GM19099 (cell line): ENCODE measurements around the gene JUP.

ENCODE experiments used
- POLR2A ChIP-seq: IDR thresholded peaks from 3 replicates; pipeline ENCODE4 v1.6.1; 2011; ENCODE audit warnings: low read depth; ENCODE audit not compliant: insufficient read length; ENCODE audit errors: extremely low read depth

The JUP gene

DNA sequence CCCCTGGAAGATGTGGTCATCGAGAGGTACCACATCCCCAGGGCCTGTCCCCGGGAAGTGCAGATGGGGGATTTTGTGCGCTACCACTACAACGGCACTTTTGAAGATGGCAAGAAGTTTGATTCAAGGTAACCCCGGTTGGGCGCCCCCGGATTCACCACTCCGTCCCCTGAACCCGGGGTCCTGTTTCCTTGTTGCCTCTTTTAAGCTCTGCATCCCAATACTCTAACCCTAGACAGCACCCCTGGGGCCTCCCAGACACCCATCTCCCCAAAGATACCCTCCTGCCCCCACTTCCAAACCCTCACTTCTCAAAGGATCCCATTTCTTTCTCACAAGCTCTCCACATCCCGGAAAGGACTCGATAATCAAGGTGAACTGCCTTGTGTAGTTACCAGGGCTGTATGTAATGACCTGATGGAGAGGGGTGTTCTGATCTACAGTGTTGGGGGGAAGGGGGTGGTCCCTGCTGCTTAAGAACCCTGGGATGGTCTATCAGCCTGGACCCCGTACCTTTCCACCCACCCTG is 26.7 kb upstream of the JUP start:
- no peak for TF ChIP-seq POLR2A

DNA sequence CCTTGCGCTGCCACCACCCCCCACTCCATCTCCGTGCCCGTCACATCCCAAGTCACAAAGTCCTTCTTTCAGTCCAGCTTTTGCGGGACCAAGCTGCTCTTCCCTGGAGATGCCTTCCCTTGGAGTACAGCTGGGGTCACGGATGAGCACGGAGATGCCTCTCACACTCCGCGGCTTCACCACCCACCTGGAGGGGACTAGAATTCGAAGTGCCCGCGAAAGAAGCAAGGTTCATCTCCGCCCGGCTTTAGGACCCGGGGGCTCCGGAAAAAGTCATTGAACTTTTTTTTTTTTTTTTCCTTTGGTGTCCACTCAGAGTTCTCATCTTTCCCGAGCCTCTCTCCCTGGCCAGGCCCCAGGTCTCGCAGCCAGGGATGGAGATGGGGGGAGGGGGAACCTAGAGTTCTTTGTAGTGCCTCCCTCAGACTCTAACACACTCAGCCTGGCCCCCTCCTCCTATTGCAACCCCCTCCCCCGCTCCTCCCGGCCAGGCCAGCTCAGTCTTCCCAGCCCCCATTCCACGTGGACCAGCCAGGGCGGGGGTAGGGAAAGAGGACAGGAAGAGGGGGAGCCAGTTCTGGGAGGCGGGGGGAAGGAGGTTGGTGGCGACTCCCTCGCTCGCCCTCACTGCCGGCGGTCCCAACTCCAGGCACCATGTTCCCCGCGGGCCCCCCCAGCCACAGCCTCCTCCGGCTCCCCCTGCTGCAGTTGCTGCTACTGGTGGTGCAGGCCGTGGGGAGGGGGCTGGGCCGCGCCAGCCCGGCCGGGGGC is 26.1 kb upstream of the JUP start, which contains the start of gene FKBP10:
Gene FKBP10 (plus strand): TSS at position 624 of the 771 bp plus-strand sequence. CDS start 31 bp downstream, at position 655.
- TF ChIP-seq POLR2A = no peak

DNA sequence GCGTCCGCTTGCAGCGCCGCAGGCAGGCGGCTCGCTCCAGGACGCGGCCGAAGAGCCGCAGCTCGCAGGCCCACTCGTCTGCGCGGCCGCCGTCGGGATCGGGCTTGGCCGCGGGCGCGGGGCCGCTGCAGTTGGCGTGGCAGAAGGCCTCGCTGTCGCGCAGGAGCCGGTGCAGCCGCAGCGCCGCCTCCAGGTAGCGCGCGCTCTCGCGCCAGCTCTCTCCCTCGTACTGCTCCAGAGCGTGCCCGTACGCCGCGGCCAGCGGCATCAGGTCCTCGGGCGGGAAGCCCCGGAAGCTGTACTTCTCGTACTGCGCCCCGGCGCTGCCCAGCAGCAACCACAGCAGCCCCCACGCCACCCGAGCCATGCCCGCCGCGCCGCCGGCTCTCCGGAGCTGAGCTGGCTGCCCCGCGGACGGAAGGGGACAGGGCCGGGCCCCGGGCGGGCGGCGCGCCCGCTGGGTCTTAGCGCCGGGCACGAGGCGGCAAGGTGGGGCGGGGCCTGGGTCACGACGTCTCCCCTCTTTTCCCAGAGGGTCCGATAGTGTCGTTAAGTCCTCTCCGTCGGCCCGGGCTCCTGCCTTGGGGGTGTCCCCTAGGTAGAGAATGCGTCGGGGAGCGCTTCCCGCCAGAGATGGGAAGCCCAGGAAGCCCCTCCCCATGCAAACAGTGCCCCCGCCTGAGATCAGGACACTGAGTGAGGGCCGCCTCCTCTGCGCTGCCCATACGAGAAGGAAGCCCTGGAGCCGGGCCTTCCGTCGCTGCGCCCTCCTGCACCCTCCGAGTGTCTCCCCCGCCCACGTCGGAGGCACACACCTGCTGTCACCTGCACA is 25.3 kb upstream of the JUP start, which contains the start of gene P3H4:
Gene P3H4 (minus strand): TSS at position 401 of the 832 bp plus-strand sequence. CDS start 34 bp downstream, at position 367.
- no peak for TF ChIP-seq POLR2A

DNA sequence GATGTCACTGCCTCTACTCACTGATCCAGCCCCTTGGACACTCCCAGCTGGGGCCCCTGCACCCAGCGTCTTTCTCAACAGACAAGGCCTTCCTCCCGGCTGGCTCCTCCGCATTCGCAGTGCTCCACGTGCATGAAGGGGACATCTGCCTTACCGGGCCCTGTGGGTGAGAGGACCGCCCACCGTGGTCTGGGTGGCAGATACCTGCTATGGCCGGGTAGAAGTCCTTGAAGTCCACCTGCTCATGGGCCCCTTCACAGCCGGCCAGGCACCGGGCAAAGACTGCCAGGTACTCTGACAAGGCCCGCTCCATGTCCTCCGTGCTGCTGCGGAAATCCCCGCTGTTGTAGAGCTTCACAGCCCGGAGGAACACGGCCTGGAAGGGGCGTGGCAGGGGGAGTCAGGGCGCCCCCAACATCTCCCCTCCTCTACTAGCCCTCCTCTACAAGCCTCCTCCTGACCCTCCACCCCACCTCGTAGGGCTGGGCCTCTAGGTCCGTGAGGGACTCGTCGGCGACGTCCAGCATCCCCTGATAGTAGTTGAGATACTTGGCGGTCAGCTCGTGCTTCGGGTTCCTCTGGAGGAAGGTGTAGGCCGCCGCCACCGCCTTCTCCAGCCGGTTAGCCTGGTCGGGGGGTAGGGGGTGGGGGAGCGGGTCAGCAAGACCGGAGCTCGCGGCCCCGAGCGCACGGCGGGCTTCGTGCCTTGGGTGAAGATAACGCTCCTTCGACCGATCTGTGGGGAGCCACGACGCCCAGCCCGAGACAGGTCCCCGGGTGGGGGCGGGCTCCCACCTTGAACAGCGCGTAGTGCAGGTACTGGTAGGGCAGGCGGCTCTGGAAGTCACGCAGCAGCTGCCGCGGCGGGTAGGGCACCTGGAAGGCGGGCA is 24.4 kb upstream of the JUP start:
- no peak for TF ChIP-seq POLR2A

DNA sequence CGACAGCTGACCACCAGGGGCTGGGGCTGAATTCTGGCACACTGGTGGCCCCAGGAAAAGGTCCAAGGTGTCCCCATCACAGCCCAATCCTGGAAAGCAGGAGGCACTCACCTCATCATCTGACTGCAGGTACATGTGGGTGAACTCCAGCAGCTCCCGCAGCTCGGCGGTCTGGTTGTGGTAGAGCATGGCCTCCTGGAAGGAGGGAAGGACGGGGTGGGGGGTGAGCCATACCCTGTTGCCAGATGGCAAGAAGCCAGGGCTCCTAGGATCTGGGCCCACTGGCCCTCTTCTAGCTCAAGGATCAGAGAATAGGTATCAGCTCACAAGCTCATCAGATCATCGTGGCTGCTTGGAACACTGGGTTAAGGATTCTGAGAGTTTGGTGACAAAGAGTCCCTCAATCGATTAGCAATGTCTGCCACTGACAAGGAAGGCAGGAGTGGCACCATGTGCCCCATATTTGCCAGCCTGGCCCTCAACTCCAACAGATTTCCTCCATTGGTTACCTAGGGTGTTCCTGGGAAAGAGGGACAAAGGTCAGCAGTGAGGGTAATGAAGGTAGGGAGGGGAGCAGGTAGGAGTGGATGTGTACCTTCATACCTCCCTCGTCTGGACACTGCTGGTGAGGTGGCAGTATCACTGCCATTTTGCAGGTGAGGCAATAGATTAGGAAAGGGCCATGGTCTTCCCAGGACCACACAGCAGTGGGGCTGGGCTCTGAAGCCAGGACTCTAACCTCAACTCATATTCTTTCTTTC is 20.4 kb upstream of the JUP start:
- no peak for TF ChIP-seq POLR2A

DNA sequence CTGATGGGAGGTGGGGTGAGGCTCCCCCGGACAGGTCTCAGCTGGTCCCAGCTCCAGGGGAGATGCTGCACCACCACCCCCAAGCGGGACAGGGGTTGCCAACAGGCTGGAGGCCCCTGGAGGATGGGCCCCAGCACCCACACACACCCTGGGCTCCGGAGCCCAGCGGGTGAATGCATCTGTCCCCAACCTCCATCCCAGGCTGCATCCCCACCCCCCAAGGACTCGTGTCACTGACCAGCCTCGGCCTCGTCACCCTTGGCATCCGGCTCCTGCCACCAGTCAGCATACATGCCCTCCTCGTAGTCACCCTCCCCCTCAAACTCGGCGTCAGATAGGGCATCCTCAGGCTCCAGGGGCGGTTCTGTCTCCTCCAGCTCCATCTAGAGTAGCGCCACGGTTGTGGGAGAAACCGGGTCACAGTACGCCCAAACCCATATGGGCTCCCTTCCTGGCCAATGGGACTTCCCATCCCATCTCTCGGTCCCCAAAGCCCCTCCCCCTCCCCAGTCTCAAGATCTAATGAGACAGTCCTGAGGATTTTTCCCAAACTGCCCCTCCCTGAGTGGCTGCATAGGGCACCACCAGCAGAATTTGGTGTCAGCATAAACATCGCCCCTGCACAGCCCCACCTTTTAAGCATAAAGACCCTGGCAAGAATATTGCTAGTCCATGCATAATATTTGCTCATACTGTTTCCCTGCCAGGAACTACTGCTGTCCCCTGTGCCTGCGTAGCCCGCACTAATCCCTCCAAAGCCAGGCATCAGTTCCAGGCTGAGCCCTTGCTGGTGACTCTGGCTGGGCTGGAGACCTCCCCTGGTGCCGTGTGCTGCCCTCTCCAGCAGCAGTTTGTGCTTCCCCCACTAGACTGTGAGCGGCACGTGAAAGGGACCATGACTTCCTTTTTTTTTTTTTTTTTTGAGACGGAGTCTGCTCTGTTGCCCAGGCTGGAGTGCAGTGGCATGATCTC is 16.8 kb upstream of the JUP start:
- TF ChIP-seq POLR2A = no peak

DNA sequence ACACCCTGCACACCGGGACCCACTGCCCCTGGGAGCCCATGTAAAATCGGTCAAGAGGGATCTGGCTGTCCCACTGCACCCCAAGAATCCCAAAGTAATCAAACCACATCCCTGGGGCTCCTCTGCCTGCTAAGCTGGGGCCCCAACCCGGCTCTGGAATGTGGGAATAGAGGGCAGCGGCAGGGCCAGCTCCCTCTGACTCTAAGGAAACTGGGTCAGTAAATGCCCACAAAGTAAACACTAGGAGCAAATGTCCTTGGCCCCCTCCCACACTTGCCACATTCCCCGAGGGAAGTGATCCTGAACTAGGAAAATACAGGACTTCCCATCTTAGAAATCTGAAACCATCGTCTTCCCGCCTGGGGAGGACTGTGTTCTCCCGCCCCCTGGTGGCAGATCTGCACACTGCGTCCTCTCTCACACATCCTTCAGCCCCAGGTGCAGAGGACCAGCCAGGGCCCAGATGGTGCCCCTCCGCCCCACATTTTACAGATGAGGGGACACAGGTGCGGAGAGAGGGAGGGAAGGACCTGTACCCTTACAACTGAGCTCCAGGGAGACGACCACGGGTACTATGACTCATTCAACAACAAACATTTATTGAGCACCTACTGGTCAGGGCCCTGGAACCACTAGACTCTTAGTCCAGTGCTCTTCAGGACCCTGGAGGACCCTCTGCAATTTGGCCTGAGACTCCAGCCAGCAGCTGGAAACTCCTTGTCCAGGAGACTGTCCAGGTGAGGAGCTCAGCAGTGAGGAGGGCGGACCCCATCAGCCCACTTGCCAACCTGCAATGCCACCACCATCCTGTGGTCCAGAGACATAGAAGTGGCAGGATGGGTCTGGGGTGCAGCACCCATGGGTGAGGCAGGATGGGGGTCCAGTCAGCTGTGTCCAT is 15.1 kb upstream of the JUP start:
- TF ChIP-seq POLR2A = no peak

DNA sequence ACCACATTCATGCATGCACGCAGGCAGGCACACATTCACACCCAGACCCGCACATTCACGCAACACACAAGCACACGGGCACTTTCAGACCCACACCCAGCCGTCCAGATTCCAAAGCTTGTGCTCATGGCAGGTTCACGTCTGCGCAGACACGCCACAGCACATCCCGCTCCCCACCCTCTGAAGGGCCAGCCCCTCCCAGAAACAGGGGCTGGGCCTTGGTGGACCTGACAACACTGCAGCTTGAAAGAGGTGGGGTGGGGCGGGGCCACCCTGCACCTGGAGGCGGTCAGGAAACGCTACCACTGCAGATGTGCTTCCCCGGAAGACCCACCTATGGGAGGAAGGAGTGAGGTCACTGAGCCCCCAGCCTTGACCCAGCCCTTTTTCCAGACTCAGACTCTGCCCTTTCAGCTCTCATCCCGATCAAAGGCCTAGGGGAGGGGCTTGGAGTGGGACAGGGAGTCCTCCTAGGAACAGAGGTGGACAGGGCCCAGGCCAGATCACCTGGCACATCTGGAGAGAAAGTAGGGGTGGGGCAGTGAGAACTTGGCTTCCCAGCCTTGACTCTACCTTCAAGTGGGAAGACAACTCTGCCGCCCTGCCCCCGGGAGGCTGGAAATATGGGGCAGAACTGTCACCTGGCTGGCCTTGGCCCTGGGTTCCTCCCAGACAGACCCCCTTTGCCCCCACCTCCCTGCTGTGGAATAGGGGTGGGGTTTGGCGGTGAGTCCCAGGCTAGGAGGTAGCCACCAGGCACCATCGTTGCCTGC is 14.3 kb upstream of the JUP start:
- TF ChIP-seq POLR2A = no peak

DNA sequence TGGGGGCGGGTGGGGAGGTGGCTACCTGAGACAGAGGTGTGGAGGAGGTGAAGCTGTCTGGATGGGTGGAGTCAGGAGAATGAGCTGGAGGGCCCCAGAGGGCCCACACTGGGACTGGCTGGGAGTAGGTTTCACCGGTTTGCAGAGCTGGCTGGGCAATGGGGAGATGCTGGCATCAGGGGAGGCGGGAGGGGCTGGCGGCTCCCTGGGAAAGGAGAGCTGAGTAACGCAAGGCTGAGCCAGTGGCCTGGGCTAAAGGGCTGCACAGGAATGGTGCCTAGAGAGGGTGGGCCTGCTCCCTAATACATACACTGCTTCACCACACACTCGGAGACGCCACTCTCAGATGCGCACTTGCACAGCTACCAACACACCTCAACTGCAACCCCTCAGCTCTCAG is 12.9 kb upstream of the JUP start:
- no peak for TF ChIP-seq POLR2A

DNA sequence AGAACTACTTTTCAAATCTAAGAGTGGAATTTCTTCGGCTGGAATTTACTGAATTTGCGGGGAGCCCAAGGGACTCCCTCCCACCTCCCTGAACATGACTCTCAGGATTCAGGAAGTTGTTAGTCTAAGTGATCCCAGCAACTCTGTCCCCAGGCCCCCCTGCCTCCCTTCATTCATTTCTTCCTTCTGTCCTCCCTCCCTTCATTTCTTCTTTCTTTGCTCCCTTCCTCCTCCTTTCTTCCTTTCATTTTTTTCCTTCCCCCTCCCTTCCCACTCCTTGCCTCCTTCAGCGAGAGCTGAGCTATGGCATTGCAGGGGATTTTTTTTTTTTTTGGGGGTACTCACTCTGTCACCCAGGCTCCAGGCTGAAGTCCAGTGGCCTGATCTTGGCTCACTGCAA is 10.9 kb upstream of the JUP start:
- TF ChIP-seq POLR2A = no peak
